Nephron progenitor cell (in vitro differentiated cells): ENCODE data around the gene TPCN2.
"Not testable (repeated sequence)": the region's sequence is repeated elsewhere in the genome, so short reads cannot be mapped to it uniquely, and the experiment has no call there.

Source experiments
- DNase-seq: peaks from one replicate; pipeline ENCODE4 v3.0.0; 2021
- H3K27ac Mint-ChIP-seq: 2 replicates; pipeline ENCODE4 v1.8.0; 2021; ENCODE audit warnings: mild to moderate bottlenecking, moderate library complexity, mixed read lengths
- H3K27me3 Mint-ChIP-seq: 2 replicates; pipeline ENCODE4 v1.8.0; 2021; ENCODE audit warnings: mild to moderate bottlenecking, low read depth, mixed read lengths; ENCODE audit not compliant: poor library complexity
- H3K36me3 Mint-ChIP-seq: 2 replicates; pipeline ENCODE4 v1.8.0; 2021; ENCODE audit warnings: low read depth, mixed read lengths
- H3K4me1 Mint-ChIP-seq: 2 replicates; pipeline ENCODE4 v1.8.0; 2021; ENCODE audit warnings: mixed read lengths
- H3K4me3 Mint-ChIP-seq: 2 replicates; pipeline ENCODE4 v1.8.0; 2021; ENCODE audit warnings: mild to moderate bottlenecking, moderate library complexity, mixed read lengths
- H3K9me3 Mint-ChIP-seq: 2 replicates; pipeline ENCODE4 v1.8.0; 2021; ENCODE audit warnings: mild to moderate bottlenecking, moderate library complexity, mixed read lengths
- TF ChIP-seq, protein P1 (sequence below): fragments of 200-600 bp; sonication (generic); IDR thresholded peaks from 2 replicates; pipeline ENCODE4 v1.5.0; 2021; ENCODE audit warnings: antibody characterized with exemption

Gene TPCN2

DNA sequence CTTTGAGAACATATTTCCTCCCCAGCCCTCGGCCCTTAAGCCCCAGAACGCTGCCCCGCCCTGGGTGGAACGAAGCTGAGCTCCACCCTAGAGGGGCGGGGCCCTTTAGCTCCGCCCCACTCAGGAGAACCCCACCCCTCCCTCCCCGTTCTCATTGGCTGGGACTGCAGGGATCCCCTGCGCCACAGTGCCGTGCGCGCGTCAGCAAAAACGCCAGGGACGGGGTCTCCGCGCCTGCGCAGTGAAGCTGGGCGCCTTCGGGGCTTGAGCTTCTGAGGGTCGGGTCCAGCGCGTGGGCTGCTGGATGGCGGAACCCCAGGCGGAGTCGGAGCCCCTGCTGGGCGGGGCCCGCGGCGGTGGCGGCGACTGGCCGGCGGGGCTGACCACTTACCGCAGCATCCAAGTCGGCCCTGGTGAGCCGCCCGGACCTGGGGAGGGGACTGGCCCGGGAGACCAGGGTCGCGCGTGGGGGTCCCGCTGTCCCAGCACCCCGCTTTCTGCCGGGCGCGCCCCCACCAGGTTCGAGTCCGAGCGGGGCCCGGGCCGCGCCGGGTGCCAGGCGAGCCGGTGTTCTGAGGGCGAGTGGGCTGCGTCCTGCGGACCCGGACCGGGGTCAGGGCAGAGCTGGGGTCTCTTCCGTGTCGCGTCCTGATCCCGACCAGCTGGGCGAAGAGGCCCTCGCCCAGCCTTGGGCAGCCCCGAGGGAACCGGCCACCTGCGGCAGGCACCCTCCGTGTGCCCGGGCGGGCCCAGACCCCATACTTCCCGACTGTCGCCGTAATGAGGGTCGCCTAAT is at the start of gene TPCN2:
Gene TPCN2, plus strand, starts transcription at position 239 of the 796 bp plus-strand sequence. Its CDS starts 66 bp downstream, at position 305.
- TF ChIP-seq, protein P1, sequence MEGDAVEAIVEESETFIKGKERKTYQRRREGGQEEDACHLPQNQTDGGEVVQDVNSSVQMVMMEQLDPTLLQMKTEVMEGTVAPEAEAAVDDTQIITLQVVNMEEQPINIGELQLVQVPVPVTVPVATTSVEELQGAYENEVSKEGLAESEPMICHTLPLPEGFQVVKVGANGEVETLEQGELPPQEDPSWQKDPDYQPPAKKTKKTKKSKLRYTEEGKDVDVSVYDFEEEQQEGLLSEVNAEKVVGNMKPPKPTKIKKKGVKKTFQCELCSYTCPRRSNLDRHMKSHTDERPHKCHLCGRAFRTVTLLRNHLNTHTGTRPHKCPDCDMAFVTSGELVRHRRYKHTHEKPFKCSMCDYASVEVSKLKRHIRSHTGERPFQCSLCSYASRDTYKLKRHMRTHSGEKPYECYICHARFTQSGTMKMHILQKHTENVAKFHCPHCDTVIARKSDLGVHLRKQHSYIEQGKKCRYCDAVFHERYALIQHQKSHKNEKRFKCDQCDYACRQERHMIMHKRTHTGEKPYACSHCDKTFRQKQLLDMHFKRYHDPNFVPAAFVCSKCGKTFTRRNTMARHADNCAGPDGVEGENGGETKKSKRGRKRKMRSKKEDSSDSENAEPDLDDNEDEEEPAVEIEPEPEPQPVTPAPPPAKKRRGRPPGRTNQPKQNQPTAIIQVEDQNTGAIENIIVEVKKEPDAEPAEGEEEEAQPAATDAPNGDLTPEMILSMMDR = no peak
- H3K27ac Mint-ChIP-seq = no peak within 1 kb of the TSS
- H3K27me3 Mint-ChIP-seq = no peaks in the 10 kb centered on the region
- no peaks in the 10 kb centered on the region for H3K36me3 Mint-ChIP-seq
- peak; percentile 99 for DNase-seq
- H3K9me3 Mint-ChIP-seq = no peaks in the 10 kb centered on the region
- peaks cover 57% of the 10 kb centered on the region for H3K4me1 Mint-ChIP-seq
- H3K4me3 Mint-ChIP-seq = peak within 1 kb of the TSS; percentile 80

DNA sequence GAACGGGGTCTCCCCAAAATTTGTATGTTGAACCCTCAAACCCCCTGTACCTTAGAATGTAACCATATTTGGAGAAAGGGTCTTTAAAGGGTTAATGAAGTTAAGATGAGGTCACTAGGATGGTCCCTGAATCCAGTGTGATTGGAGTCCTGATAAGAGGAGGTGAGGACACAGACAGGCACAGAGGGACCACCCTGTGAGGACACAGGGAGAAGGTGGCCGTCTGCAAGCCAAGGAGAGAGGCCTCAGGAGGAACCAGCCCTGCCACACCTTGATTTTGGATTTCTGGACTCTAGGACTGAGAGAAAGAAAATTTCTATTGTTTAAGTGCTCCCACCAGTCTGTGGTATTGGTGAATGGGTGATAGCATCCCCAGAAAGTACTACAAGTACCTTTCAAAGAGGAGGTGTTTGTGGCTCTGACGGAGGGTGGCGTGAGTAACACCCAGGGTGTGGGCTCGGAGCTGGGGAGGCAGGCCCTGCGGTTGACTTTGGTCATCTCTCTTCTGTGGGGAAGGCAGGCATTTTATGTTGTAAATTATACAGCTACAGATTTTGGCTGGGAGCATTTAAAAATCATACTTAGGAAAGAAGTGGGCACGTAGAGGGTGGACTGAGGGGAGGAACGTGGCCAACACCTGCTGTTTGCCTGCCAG is 49.5 kb upstream of the TPCN2 start:
- peaks cover 28% of the 10 kb centered on the region for H3K4me1 Mint-ChIP-seq
- H3K27ac Mint-ChIP-seq = peak overlapping the region; percentile 6
- no peak for DNase-seq
- peaks cover 10% of the 10 kb centered on the region for H3K27me3 Mint-ChIP-seq
- no peak overlapping the region for H3K4me3 Mint-ChIP-seq
- TF ChIP-seq, protein P1 = no peak
- no peaks in the 10 kb centered on the region for H3K36me3 Mint-ChIP-seq
- no peaks in the 10 kb centered on the region for H3K9me3 Mint-ChIP-seq

- not testable (repeated sequence) for H3K9me3 Mint-ChIP-seq, H3K27ac Mint-ChIP-seq, H3K4me3 Mint-ChIP-seq, DNase-seq, H3K36me3 Mint-ChIP-seq
- Mint-ChIP-seq H3K4me1 (peaks cover 28% of the 10 kb centered on the region), H3K27me3 (peaks cover 13% of the 10 kb centered on the region)
Observed at GRCh38 chr11:68999748-69000355, 48.9 kb upstream of the TPCN2 start.

DNA sequence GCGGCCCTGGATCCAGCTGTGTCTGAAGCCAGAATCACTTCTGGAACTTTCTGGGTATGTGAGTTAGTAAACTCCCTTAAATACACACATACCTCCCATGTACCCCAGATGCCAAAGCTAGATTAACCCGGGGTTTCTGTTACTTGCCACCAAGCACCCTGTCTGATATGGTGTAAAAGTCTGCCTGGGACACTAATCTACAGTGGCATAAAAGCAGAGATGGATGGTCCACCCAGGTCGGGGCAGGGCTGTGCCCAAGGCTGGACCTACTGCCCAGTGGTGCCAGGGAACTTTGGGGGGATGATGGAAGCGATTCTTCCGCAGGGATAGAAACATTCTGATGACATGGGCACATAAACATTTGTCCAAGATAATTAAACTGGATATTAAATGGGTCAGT is 48.3 kb upstream of the TPCN2 start:
- Mint-ChIP-seq H3K4me1 (peaks cover 32% of the 10 kb centered on the region), H3K9me3 (no peaks in the 10 kb centered on the region), H3K27me3 (peaks cover 13% of the 10 kb centered on the region), H3K4me3 (no peak overlapping the region), H3K27ac (no peak overlapping the region), H3K36me3 (no peaks in the 10 kb centered on the region)
- TF ChIP-seq, protein P1 = no peak
- no peak for DNase-seq

GRCh38 chr11:69000831-69001242 is 47.9 kb upstream of the TPCN2 start:
- DNase-seq = no peak
- H3K36me3 Mint-ChIP-seq = no peaks in the 10 kb centered on the region
- H3K27me3 Mint-ChIP-seq = peaks cover 13% of the 10 kb centered on the region
- H3K4me1 Mint-ChIP-seq = peaks cover 36% of the 10 kb centered on the region
- TF ChIP-seq, protein P1 = peak; percentile 39
- no peak overlapping the region for H3K4me3 Mint-ChIP-seq
- H3K9me3 Mint-ChIP-seq = no peaks in the 10 kb centered on the region
- H3K27ac Mint-ChIP-seq = no peak overlapping the region
